HG03565 (cell line): ENCODE results near the gene LEUTX.
A peak's percentile ranks its signal among the peaks of the same experiment; 100 is the strongest.
"Not testable (repeated sequence)": the region's sequence is repeated elsewhere in the genome, so short reads cannot be mapped to it uniquely, and the experiment has no call there.

Experiments used
- ATAC-seq: cut with Tn5 transposase; IDR thresholded peaks from one replicate; pipeline ENCODE4 v1.9.1; 2021; ENCODE audit warnings: mild to moderate bottlenecking, moderate library complexity; ENCODE audit not compliant: unreplicated experiment

LEUTX gene

GRCh38 chr19:39768786-39769185 lies 9.9 kb upstream of the LEUTX start:
- no peak for ATAC-seq

GRCh38 chr19:39780894-39781293 lies 2.2 kb downstream of the LEUTX start:
- ATAC-seq: no peak

DNA sequence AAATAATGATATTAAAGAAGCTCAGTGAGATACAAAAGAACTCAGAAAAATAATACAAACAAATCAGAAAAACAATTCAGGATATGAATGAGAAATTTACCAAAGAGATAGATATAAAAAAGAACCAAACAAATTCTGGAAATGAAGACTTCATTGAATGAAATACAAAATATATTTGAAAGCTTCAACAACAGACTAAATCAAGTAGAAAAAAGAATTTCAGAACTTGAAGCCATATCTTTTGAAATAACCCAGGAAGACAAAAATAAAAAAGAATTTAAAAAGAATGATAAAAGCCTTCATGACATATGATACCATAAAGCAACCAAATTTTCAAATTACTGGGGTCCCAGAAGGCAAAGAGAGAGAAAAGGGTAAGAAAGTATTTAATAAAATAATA lies 9.6 kb downstream of the LEUTX start:
- no peak for ATAC-seq

DNA sequence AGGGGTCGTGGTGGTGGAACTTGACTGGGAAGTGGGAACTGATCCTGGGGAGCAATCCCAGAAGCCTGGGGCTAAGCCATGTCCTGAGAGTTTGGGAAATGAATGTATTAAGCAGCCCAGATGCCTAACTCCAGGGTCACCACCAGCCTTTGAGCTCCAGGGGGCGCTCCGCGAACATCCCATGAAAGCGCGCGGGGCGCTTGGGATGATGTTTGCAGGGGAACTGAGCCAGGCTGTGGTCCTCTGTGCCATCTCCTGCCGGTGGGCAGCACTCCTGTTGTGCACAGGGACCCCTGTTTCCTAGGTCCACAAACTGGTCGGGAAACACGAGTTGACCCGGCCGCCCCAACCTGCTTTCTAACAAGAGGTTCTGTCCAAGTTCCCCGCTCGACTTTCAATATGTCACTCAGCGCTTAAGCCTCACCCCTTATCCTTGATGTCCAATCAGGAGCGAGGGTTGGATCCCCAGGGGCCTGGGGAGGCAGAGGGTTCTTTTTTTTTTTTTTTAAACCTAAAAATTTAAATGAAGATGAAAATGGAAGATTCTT lies 14.4 kb downstream of the LEUTX start:
- peak; percentile 40 for ATAC-seq

GRCh38 chr19:39795001-39795400 lies 16.3 kb downstream of the LEUTX start:
- ATAC-seq: no peak

DNA sequence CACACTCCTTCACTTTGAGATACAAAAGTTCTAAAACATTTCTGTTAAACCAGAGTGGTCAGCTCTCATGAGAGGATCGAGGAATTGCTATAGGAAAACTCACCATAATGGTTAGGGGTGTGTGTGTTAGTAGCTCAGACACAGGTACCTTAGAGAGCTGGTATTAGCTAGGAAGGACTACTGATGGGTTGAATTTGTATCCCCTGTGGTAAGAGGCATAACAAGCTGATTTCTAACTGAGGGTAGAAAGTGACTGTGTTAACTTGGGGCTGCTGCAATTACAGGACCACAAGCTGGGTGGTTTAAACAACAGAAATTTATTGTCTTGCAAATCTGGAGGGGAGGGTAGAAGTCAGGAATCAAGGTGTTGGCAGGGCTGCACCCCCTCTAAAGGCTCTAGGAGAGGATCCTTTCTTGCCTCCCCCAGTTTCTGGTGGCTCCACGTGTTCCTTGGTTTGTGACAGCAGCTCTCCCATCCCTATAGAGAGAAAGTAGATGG lies 17.4 kb downstream of the LEUTX start:
- ATAC-seq: no peak

DNA sequence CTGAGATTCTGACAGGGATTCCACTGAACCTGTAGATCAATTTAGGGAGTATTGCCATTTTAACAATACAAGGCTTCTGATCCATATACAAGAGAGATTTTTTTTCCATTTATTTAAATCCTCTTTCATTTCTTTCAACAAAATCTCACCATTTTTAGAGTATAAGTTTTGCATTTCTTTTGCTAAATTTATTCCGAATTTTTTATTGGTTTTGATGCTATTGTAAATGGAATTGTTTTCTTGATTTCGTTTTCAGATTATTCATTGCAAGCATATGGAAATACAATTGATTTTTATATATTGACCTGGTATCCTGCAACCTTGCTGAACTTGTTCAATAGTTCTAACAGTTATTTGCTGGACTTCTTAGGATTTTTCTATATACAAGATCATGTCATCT lies 18.4 kb downstream of the LEUTX start:
- no peak for ATAC-seq

DNA sequence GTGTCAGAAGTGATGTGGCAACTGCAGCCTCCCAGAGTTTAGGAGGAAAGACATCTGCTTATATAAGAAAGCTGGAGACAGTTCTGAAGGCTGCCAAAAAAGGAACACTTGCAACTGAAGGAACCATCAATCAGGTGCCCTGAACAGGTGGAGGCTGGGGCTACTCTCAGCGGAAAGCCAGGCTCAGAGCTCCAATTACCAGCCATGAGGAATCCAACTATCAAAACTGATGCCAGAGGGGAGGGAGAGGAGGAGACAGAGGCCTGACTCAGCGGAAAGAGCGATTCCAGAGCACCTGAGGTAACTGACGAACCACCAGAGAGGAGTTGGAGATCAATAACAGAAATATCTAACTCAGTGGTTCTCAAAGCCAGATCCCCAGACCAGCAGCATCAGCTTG lies 24.3 kb downstream of the LEUTX start:
- no peak for ATAC-seq

- ATAC-seq: no peak
Observed at GRCh38 chr19:39805104-39805503, 26.4 kb downstream of the LEUTX start.

GRCh38 chr19:39807846-39808364 lies 29.3 kb downstream of the LEUTX start:
- ATAC-seq: no peak

- not testable (repeated sequence) for ATAC-seq
Observed at GRCh38 chr19:39808688-39809087, 30.0 kb downstream of the LEUTX start.

DNA sequence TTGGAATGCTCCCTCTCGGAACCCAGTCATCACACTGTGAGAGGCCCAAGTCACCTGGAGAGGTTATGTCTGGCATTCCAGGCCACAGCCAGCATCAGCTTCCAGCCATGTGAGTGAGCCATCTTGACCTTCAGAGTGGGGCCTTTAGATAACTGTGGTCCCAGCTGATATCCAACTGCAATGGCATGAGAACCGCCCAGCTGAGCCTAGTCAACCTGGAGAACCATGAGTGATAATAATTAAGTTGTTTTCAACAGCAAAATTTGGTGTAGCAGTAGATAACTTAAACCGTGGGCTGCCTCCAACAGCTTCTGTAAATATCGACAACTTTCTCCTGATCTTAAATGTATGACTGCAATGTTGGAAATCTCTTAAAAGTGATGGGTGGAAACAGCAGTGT lies 30.7 kb downstream of the LEUTX start:
- no peak for ATAC-seq

DNA sequence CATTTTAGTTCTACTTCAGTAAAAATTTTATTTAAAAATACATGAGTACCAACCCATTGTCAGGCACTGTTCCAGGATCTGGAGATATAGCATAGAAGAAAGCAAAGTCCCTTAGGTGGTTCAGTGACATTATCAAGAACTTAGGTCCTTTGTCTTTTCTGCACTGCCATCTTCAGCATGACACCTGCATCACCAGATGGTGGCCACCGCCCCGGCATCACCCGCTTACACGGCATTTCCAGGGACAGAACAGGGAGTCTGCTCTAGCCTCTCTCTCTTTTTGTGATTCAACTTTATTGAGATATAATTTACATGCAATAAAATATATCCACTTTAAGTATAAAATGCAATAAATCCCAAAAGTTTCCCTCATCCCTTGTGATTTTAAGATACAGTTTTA lies 31.8 kb downstream of the LEUTX start:
- no peak for ATAC-seq

- no peak for ATAC-seq
Observed at GRCh38 chr19:39811064-39811463, 32.4 kb downstream of the LEUTX start.

GRCh38 chr19:39813264-39813993 lies 34.8 kb downstream of the LEUTX start:
- no peak for ATAC-seq

DNA sequence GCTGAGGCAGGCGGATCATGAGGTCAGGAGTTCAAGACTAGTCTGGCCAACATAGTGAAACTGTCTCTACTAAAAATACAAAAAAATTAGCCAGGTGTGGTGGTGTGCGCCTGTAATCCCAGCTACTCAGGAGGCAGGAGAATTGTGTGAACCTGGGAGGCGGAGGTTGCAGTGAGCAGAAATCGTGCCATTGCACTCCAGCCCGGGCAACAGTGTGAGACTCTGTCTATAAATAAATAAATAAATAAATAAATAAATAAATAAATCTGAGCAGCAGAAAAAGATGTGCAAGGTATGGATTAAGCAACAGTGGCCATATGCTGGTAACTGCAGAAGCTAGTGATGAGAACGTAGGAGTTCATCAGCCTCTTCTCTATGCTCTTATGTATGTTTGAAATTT lies 35.5 kb downstream of the LEUTX start:
- ATAC-seq: not testable (repeated sequence)

DNA sequence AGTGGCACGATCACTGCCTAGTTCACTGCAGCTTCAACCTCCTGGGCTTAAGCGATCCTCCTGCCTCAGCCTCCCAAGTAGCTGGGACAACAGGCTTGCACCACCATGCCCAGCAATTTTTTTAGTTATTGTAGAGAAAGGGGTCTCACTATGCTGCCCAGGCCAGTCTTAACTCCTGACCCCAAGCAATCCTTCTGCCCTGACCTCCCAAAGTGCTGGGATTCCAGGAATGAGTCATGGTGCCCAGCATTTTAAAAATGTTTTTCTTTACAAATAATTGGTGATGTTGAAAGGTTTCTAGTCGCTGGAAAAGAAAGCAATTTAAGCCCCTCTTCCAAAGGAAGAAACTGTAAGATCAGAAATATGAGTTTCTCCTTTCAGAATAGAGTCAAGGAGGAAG lies 35.9 kb downstream of the LEUTX start:
- no peak for ATAC-seq

- ATAC-seq: no peak
Observed at GRCh38 chr19:39816287-39817048, 37.8 kb downstream of the LEUTX start.

DNA sequence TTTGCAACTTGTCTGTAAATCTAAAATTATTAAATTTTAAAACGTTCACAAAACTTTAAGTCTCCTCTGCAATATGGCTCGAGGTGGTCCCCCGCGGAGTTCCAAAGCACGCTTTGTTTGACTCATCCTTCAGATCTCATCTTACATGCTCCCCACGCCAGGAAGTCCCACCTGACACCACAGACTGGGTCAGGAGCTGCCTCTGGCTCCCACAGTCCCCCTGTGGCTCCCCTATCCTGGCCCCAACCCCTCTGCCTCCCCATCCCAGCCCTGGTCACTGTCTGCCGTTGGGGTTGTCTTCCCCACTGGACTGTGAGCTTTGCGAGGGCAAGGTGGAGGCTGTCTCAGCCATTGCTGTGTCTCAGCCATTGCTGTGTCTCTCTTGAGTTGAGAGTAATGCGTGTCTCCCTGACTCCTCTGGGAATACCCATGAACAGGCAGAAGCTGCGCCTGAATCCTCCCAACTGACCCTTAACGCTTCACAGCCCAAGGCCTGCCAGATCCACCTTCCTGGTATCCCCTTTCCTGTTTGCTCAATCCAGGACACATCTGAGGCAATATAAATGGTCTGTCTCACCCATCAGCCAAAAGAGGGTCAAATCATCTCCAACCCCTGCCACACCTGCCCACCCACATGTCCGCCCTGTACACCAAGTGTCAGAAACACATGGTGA lies 39.4 kb downstream of the LEUTX start:
- no peak for ATAC-seq

DNA sequence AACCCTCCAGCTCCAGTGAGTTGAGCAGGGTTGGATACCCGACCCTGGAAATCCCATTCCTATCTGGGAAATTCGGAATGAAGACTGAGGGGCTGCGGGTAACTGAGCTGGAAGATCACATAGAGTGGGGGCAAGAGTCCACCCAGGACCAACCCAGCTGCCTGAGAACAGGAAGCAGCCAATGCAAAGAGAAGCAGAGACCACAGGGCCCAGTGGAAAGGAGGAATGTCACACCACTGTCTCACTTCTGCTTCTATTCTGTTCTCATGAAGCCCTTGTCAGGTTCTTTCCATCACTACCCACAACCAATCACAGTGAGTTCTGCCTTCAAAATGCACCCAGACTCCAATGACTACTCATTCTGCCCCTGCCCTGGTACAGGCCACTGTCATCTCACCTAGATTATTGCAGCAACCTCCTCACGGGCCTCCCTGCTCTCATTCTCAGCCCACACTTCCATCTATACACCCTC lies 40.0 kb downstream of the LEUTX start:
- ATAC-seq: peak; percentile 78

- ATAC-seq: no peak
Observed at GRCh38 chr19:39819786-39820185, 41.1 kb downstream of the LEUTX start.
